Measurements from ENCODE around the gene ADAMTS17.

The ADAMTS17 gene

GRCh38 chr15:99989095-99989494 lies 352.7 kb downstream of the ADAMTS17 start:
- Histone ChIP-seq H3K4me2 (ENCODE audit: insufficient read depth, low read length) (no peak overlapping the region), H4K20me1 (ENCODE audit: insufficient read depth, low read length) (no peaks in the 10 kb centered on the region), H3K27ac (ENCODE audit: low read length) (no peak overlapping the region), H3K4me3 (ENCODE audit: low read depth in 1 of 2, low read length in 2 of 2) (no peak overlapping the region), H3K9ac (ENCODE audit: low read depth, low read length) (no peak overlapping the region), H3K36me3 (ENCODE audit: insufficient read depth, low read length) (peaks cover 94% of the 10 kb centered on the region), H2AFZ (ENCODE audit: low read depth, low read length) (no peak overlapping the region), H3K4me1 (ENCODE audit: insufficient read depth, low read length) (no peaks in the 10 kb centered on the region), H3K79me2 (ENCODE audit: insufficient read depth, low read length) (no peaks in the 10 kb centered on the region), H3K27me3 (ENCODE audit: insufficient read depth, low read length, poor library complexity) (no peaks in the 10 kb centered on the region), H3K9me3 (ENCODE audit: insufficient read depth, low read length, severe bottlenecking) (peaks cover 11% of the 10 kb centered on the region)
- no peak for ATAC-seq (ENCODE audit: insufficient read depth, low read depth)
- TF ChIP-seq CTCF (IDR thresholded peaks at IDR 0.05; ENCODE audit: borderline replicate concordance, extremely low read depth, low read length, poor library complexity, severe bottlenecking) (no peak), EZH2 (IDR thresholded peaks at IDR 0.05; ENCODE audit: borderline replicate concordance, low read depth, low read length, severe bottlenecking) (no peak)
- DNase-seq: no peak

- Histone ChIP-seq H3K36me3 (ENCODE audit: insufficient read depth, low read length) (peaks cover 94% of the 10 kb centered on the region), H3K4me2 (ENCODE audit: insufficient read depth, low read length) (no peak overlapping the region), H3K79me2 (ENCODE audit: insufficient read depth, low read length) (no peaks in the 10 kb centered on the region), H3K4me3 (ENCODE audit: low read depth in 1 of 2, low read length in 2 of 2) (no peak overlapping the region), H3K9ac (ENCODE audit: low read depth, low read length) (no peak overlapping the region), H2AFZ (ENCODE audit: low read depth, low read length) (no peak overlapping the region), H3K9me3 (ENCODE audit: insufficient read depth, low read length, severe bottlenecking) (peaks cover 11% of the 10 kb centered on the region), H4K20me1 (ENCODE audit: insufficient read depth, low read length) (no peaks in the 10 kb centered on the region), H3K4me1 (ENCODE audit: insufficient read depth, low read length) (no peaks in the 10 kb centered on the region), H3K27ac (ENCODE audit: low read length) (no peak overlapping the region), H3K27me3 (ENCODE audit: insufficient read depth, low read length, poor library complexity) (no peaks in the 10 kb centered on the region)
- DNase-seq: no peak
- ATAC-seq (ENCODE audit: insufficient read depth, low read depth): no peak
- TF ChIP-seq CTCF (IDR thresholded peaks at IDR 0.05; ENCODE audit: borderline replicate concordance, extremely low read depth, low read length, poor library complexity, severe bottlenecking): no peak
- TF ChIP-seq EZH2 (IDR thresholded peaks at IDR 0.05; ENCODE audit: borderline replicate concordance, low read depth, low read length, severe bottlenecking): no peak
Measured at GRCh38 chr15:99987701-99988100, 354.1 kb downstream of the ADAMTS17 start.

GRCh38 chr15:99987119-99987506 lies 354.7 kb downstream of the ADAMTS17 start:
- H3K4me3 ChIP-seq (ENCODE audit: low read depth in 1 of 2, low read length in 2 of 2): no peak overlapping the region
- peaks cover 93% of the 10 kb centered on the region for H3K36me3 ChIP-seq (ENCODE audit: insufficient read depth, low read length)
- H3K79me2 ChIP-seq (ENCODE audit: insufficient read depth, low read length): no peaks in the 10 kb centered on the region
- TF ChIP-seq EZH2 (IDR thresholded peaks at IDR 0.05; ENCODE audit: borderline replicate concordance, low read depth, low read length, severe bottlenecking): no peak
- TF ChIP-seq CTCF (IDR thresholded peaks at IDR 0.05; ENCODE audit: borderline replicate concordance, extremely low read depth, low read length, poor library complexity, severe bottlenecking): no peak
- peaks cover 11% of the 10 kb centered on the region for H3K9me3 ChIP-seq (ENCODE audit: insufficient read depth, low read length, severe bottlenecking)
- no peak overlapping the region for H3K27ac ChIP-seq (ENCODE audit: low read length)
- H3K27me3 ChIP-seq (ENCODE audit: insufficient read depth, low read length, poor library complexity): no peaks in the 10 kb centered on the region
- H3K4me2 ChIP-seq (ENCODE audit: insufficient read depth, low read length): no peak overlapping the region
- no peak overlapping the region for H3K9ac ChIP-seq (ENCODE audit: low read depth, low read length)
- DNase-seq (no peak), ATAC-seq (ENCODE audit: insufficient read depth, low read depth) (no peak)
- H2AFZ ChIP-seq (ENCODE audit: low read depth, low read length): no peak overlapping the region
- no peaks in the 10 kb centered on the region; the same call in 1 of the 2 replicates for H4K20me1 ChIP-seq (ENCODE audit: insufficient read depth, low read length)
- no peaks in the 10 kb centered on the region for H3K4me1 ChIP-seq (ENCODE audit: insufficient read depth, low read length)
